ENCODE results near the gene EXOSC9.

DNA sequence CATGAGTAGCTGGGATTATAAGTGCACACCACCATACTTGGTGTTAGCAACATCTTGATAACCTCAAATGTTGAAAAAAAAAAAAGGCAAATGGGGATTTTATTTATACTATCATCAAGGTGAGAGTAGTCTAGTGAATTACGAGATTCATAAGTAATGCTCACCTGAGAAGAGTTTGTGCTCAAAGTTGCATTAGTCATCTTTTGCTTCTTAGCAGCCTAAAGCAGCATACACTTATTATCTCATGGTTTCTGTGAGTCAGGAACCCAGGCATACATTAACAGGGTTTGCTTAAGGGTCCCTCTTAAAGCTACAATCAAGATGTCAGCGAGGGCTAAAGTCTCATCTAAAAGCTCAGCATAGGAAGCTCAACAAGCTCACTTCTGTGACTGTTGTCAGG lies 8.2 kb upstream of the EXOSC9 start:
- TF ChIP-seq POLR2A (IDR thresholded peaks at IDR 0.05; ENCODE audit: extremely low read depth, insufficient read length) (no peak), MAX (IDR thresholded peaks at IDR 0.05; ENCODE audit: low read depth, low read length) (no peak), CTCF (IDR thresholded peaks at IDR 0.05; ENCODE audit: low read depth, low read length) (no peak)

Measured in NB4 (cell line).